Hepatocyte (in vitro differentiated cells): ENCODE results near the gene PPP1R2. TPM values are rescaled to one million over a fixed set of nuclear protein-coding genes. Genes with fewer than 3 reads are reported as not detected.
A peak's percentile ranks its signal among the peaks of the same experiment; 100 is the strongest.

Experiments used
- DNase-seq: peaks from one replicate; pipeline ENCODE4 v3.0.0-alpha.2; 2016; ENCODE audit warnings: low spot score
- H2AFZ ChIP-seq: fragments of 200-600 bp; sonication (generic); 2 replicates; pipeline ENCODE4 v1.6.0; 2016; ENCODE audit warnings: antibody characterized with exemption, mild to moderate bottlenecking
- H3K27ac ChIP-seq: fragments of 200-600 bp; sonication (generic); 2 replicates; pipeline ENCODE4 v1.5.1; 2016; ENCODE audit warnings: mild to moderate bottlenecking
- H3K27me3 ChIP-seq: fragments of 200-600 bp; sonication (generic); 2 replicates; pipeline ENCODE4 v1.6.1; 2016
- H3K36me3 ChIP-seq: fragments of 200-600 bp; sonication (generic); replicated peaks from 2 replicates; pipeline ENCODE4 v1.5.1; 2016; ENCODE audit warnings: low read depth; ENCODE audit not compliant: insufficient read depth
- H3K4me1 ChIP-seq: fragments of 200-600 bp; sonication (generic); 2 replicates; pipeline ENCODE4 v1.5.1; 2016; ENCODE audit warnings: mild to moderate bottlenecking, moderate library complexity; ENCODE audit not compliant: insufficient read depth
- H3K4me2 ChIP-seq: fragments of 200-600 bp; sonication (generic); 2 replicates; pipeline ENCODE4 v1.6.0; 2016
- H3K4me3 ChIP-seq: fragments of 200-600 bp; sonication (generic); 2 replicates; pipeline ENCODE4 v1.5.1; 2016; ENCODE audit warnings: mild to moderate bottlenecking
- H3K79me2 ChIP-seq: fragments of 200-600 bp; sonication (generic); 2 replicates; pipeline ENCODE4 v1.6.0; 2017; ENCODE audit warnings: mild to moderate bottlenecking
- H3K9me2 ChIP-seq: fragments of 200-600 bp; sonication (generic); replicated peaks from 2 replicates; pipeline ENCODE4 v1.6.0; 2017; ENCODE audit warnings: mild to moderate bottlenecking; ENCODE audit not compliant: insufficient read depth
- H3K9me3 ChIP-seq: fragments of 200-600 bp; sonication (generic); 2 replicates; pipeline ENCODE4 v1.5.1; 2016; ENCODE audit warnings: low read depth, mild to moderate bottlenecking
- H4K20me1 ChIP-seq: fragments of 200-600 bp; sonication (generic); 2 replicates; pipeline ENCODE4 v1.6.0; 2016; ENCODE audit warnings: mild to moderate bottlenecking; ENCODE audit not compliant: insufficient read depth, poor library complexity, severe bottlenecking
- CTCF ChIP-seq: fragments of 200-600 bp; sonication (generic); IDR thresholded peaks from 2 replicates; pipeline ENCODE4 v1.5.1; 2016; ENCODE audit warnings: antibody characterized with exemption, mild to moderate bottlenecking; ENCODE audit not compliant: poor library complexity
- EZH2 ChIP-seq: fragments of 200-600 bp; sonication (generic); IDR thresholded peaks from 2 replicates; pipeline ENCODE4 v1.6.1; 2016; ENCODE audit warnings: antibody characterized with exemption, mild to moderate bottlenecking, borderline replicate concordance
- EZH2phosphoT487 ChIP-seq: fragments of 200-600 bp; sonication (generic); IDR thresholded peaks from one replicate; pipeline ENCODE4 v1.6.1; 2018; ENCODE audit warnings: antibody characterized with exemption, mild to moderate bottlenecking, low read depth, moderate library complexity; ENCODE audit not compliant: unreplicated experiment, severe bottlenecking
- WGBS: methylation state at CpG from one replicate; pipeline ENCODE4 v1.1.6; 2016; ENCODE audit warnings: low lambda C conversion rate; ENCODE audit errors: missing lambda C conversion rate; 5-methylcytosine and 5-hydroxymethylcytosine counted together
- polyA plus RNA-seq: library from polyadenylated mRNA; unstranded; fragments of >200 nt; fragmentation: Nextera tagmentation; extraction: Ambion mirVana; gene quantifications from 2 replicates; pipeline ENCODE4 v1.2.1, GENCODE V29; 2016
- total RNA-seq: library from RNA; depleted of rRNA; stranded (reverse); fragments of >200 nt; gene quantifications from 2 replicates; pipeline ENCODE4 v1.2.3, GENCODE V29; 2014

The PPP1R2 gene
- total and polyA plus RNA-seq, 2 experiments from 2014 or later: 49.1 to 53.4 TPM

- Histone ChIP-seq H3K27me3 (no peaks in the 10 kb centered on the region), H3K9me3 (no peaks in the 10 kb centered on the region), H2AFZ (peak overlapping the region; percentile 78), H3K79me2 (peaks cover 55% of the 10 kb centered on the region), H4K20me1 (peaks cover 44% of the 10 kb centered on the region), H3K36me3 (no peaks in the 10 kb centered on the region), H3K4me1 (peaks cover 22% of the 10 kb centered on the region), H3K27ac (peak overlapping the region; percentile 95), H3K9me2 (no peaks in the 10 kb centered on the region), H3K4me3 (peak overlapping the region; percentile 84), H3K4me2 (peak overlapping the region; percentile 77)
- DNase-seq: no peak
- TF ChIP-seq EZH2phosphoT487 (no peak), EZH2 (no peak), CTCF (no peak)
- WGBS: 7% methylated on average over 5 of the region's 5 CpGs
Measured at GRCh38 chr3:195542316-195542697, 818 bp downstream of the PPP1R2 start.

- WGBS: 75% methylated on average over 6 of the region's 6 CpGs
- H3K9me2 ChIP-seq: no peaks in the 10 kb centered on the region
Measured at GRCh38 chr3:195540511-195540910, 2.6 kb downstream of the PPP1R2 start.

GRCh38 chr3:195540027-195540426 is 3.1 kb downstream of the PPP1R2 start:
- Histone ChIP-seq H2AFZ (no peak overlapping the region), H3K4me2 (peak overlapping the region; percentile 77), H3K79me2 (peaks cover 78% of the 10 kb centered on the region), H3K4me1 (peaks cover 17% of the 10 kb centered on the region), H4K20me1 (peaks cover 61% of the 10 kb centered on the region), H3K27ac (no peak overlapping the region), H3K36me3 (no peaks in the 10 kb centered on the region), H3K4me3 (no peak overlapping the region), H3K9me3 (no peaks in the 10 kb centered on the region), H3K27me3 (no peaks in the 10 kb centered on the region), H3K9me2 (no peaks in the 10 kb centered on the region)
- WGBS: 84% methylated on average over 8 of the region's 8 CpGs
- TF ChIP-seq EZH2 (no peak), EZH2phosphoT487 (no peak), CTCF (no peak)
- no peak for DNase-seq

More at GRCh38 chr3:195540511-195540910, 2.6 kb downstream of the PPP1R2 start:
- Histone ChIP-seq H3K4me3 (no peak overlapping the region), H4K20me1 (peaks cover 58% of the 10 kb centered on the region), H2AFZ (no peak overlapping the region), H3K9me3 (no peaks in the 10 kb centered on the region), H3K79me2 (peaks cover 73% of the 10 kb centered on the region), H3K27ac (no peak overlapping the region), H3K4me2 (peak overlapping the region; percentile 77), H3K36me3 (no peaks in the 10 kb centered on the region), H3K27me3 (no peaks in the 10 kb centered on the region), H3K4me1 (peaks cover 17% of the 10 kb centered on the region)
- TF ChIP-seq CTCF (no peak), EZH2 (no peak), EZH2phosphoT487 (no peak)
- no peak for DNase-seq

GRCh38 chr3:195539479-195539878 is 3.6 kb downstream of the PPP1R2 start:
- DNase-seq: no peak
- H3K27me3 ChIP-seq: no peaks in the 10 kb centered on the region
- H3K9me3 ChIP-seq: no peaks in the 10 kb centered on the region
- peaks cover 66% of the 10 kb centered on the region for H4K20me1 ChIP-seq
- TF ChIP-seq CTCF (no peak), EZH2 (no peak), EZH2phosphoT487 (no peak)
- H3K4me3 ChIP-seq: no peak overlapping the region
- H3K9me2 ChIP-seq: no peaks in the 10 kb centered on the region
- H3K79me2 ChIP-seq: peaks cover 83% of the 10 kb centered on the region
- no peak overlapping the region for H2AFZ ChIP-seq
- H3K4me2 ChIP-seq: no peak overlapping the region
- WGBS: 92% methylated on average over 5 of the region's 5 CpGs
- peaks cover 17% of the 10 kb centered on the region for H3K4me1 ChIP-seq
- no peaks in the 10 kb centered on the region for H3K36me3 ChIP-seq
- H3K27ac ChIP-seq: no peak overlapping the region
